Endothelial cell (in vitro differentiated cells): ENCODE measurements around the gene PDE1C. TPM values are rescaled to one million over a fixed set of nuclear protein-coding genes. Genes with fewer than 3 reads are reported as not detected.
"Not testable (repeated sequence)": the region's sequence is repeated elsewhere in the genome, so short reads cannot be mapped to it uniquely, and the experiment has no call there.

Experiments used
- DNase-seq: peaks from one replicate; pipeline ENCODE4 v3.0.0; 2021; ENCODE audit warnings: low spot score
- H3K27ac Mint-ChIP-seq: one replicate; pipeline ENCODE4 v1.8.0; 2021; ENCODE audit warnings: mixed read lengths, inconsistent platforms; ENCODE audit not compliant: unreplicated experiment
- H3K27me3 Mint-ChIP-seq: one replicate; pipeline ENCODE4 v1.8.0; 2021; ENCODE audit warnings: mild to moderate bottlenecking, moderate library complexity, mixed read lengths, inconsistent platforms; ENCODE audit not compliant: unreplicated experiment
- H3K36me3 Mint-ChIP-seq: one replicate; pipeline ENCODE4 v1.8.0; 2021; ENCODE audit warnings: mild to moderate bottlenecking, low read depth, mixed read lengths, inconsistent platforms; ENCODE audit not compliant: unreplicated experiment
- H3K4me1 Mint-ChIP-seq: one replicate; pipeline ENCODE4 v1.8.0; 2021; ENCODE audit warnings: mild to moderate bottlenecking, mixed read lengths, inconsistent platforms; ENCODE audit not compliant: unreplicated experiment
- H3K4me3 Mint-ChIP-seq: one replicate; pipeline ENCODE4 v1.8.0; 2021; ENCODE audit warnings: mild to moderate bottlenecking, mixed read lengths, inconsistent platforms; ENCODE audit not compliant: unreplicated experiment
- H3K9me3 Mint-ChIP-seq: one replicate; pipeline ENCODE4 v1.8.0; 2021; ENCODE audit warnings: mixed read lengths, inconsistent platforms; ENCODE audit not compliant: unreplicated experiment
- CTCF ChIP-seq: fragments of 200-600 bp; sonication (generic); IDR thresholded peaks from one replicate; pipeline ENCODE4 v1.5.0; 2021; ENCODE audit warnings: antibody characterized with exemption; ENCODE audit not compliant: unreplicated experiment
- total RNA-seq: library from RNA; stranded (reverse); fragmentation: NEBNext Ultra II Directional; extraction: Animal tissue kit (Norgen Biotek cat#: 25700); gene quantifications from one replicate; pipeline ENCODE4 v1.2.1, GENCODE V29; 2021; ENCODE audit not compliant: unreplicated experiment

The PDE1C gene
- total RNA-seq, 1 donor from 2014 or later, result 2.9 TPM

DNA sequence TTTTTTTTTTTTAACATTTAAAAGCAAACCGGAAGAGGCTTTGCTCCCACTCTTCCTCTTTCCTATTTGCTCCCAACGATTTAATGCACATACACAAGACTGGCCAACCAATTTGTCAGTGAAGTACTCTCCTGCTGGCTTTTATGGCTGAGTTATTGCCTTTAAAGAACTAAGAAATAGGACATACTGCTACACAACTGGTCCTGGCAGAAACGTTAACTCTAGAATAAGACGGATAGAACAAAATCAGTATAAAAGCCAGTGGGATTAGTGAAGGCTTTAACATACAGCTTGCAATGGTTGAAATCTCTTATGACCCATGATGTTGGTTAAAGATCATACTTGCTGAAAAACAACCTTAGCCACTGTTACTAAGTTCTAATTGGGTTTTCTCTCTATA lies 47.2 kb downstream of the PDE1C start:
- Mint-ChIP-seq H3K4me1 (no peaks in the 10 kb centered on the region), H3K27ac (no peak overlapping the region), H3K9me3 (no peaks in the 10 kb centered on the region), H3K27me3 (no peaks in the 10 kb centered on the region), H3K4me3 (no peak overlapping the region), H3K36me3 (peaks cover 6% of the 10 kb centered on the region)
- DNase-seq, result no peak
- TF ChIP-seq CTCF, result no peak

DNA sequence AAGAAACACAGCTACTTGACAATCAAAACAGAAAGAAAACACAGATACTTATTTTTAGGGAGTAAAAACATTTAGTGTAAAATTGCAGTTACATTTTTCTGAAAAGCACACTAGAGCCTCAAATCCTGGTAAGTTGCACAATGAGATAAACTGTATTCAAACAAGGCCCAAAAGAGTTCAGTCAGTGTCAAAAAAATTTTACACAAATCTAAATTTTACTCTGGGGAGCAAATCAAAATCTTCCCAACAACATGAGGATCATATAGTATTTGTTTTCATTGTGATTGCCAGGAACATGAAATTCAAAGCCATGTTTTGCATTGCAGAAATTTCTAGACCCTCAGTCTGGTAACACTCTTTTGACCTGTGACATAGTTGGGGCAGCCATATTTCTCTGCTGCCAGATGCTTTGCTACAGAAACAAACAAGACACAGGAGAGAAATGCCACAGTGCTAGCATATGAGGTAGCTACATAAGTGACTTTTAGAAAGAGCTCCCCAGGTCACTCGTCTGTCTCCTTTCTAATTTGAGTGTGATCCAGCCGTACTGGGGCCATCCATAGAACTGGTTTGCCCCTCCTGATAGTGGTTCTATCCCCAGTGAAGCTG lies 49.6 kb downstream of the PDE1C start:
- H3K9me3 Mint-ChIP-seq, result no peaks in the 10 kb centered on the region
- no peak for TF ChIP-seq CTCF
- no peaks in the 10 kb centered on the region for H3K4me1 Mint-ChIP-seq
- no peak overlapping the region for H3K27ac Mint-ChIP-seq
- H3K4me3 Mint-ChIP-seq, result no peak overlapping the region
- peaks cover 6% of the 10 kb centered on the region for H3K36me3 Mint-ChIP-seq
- H3K27me3 Mint-ChIP-seq, result no peaks in the 10 kb centered on the region
- no peak for DNase-seq

GRCh38 chr7:32018845-32019578 lies 51.2 kb downstream of the PDE1C start:
- TF ChIP-seq CTCF, result no peak
- peaks cover 8% of the 10 kb centered on the region for H3K9me3 Mint-ChIP-seq
- H3K4me1 Mint-ChIP-seq, result peaks cover 7% of the 10 kb centered on the region
- H3K36me3 Mint-ChIP-seq, result no peaks in the 10 kb centered on the region
- no peaks in the 10 kb centered on the region for H3K27me3 Mint-ChIP-seq
- no peak for DNase-seq
- H3K4me3 Mint-ChIP-seq, result no peak overlapping the region
- H3K27ac Mint-ChIP-seq, result no peak overlapping the region

DNA sequence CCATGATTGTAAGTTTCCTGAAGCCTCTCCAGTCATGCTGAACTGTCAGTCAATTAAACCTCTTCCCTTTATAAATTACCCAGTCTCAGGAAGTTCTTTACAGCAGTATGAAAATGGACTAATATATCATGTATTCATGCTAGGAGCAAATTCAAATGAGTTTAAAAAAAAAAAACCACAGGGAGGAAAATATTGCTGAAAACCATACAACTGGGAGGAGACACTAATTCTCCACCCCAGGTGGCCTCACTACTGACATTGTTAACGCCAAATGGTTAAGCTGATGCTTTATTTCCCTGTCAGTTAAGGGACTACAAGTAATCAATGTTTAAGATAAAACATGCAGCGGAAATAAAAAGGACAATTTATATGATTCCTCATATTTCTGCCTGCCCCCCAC lies 55.1 kb downstream of the PDE1C start:
- Mint-ChIP-seq H3K4me1 (peaks cover 7% of the 10 kb centered on the region), H3K36me3 (peaks cover 6% of the 10 kb centered on the region), H3K9me3 (peaks cover 12% of the 10 kb centered on the region), H3K27me3 (no peaks in the 10 kb centered on the region), H3K27ac (peak overlapping the region; percentile 38), H3K4me3 (no peak overlapping the region)
- TF ChIP-seq CTCF, result no peak
- no peak for DNase-seq

DNA sequence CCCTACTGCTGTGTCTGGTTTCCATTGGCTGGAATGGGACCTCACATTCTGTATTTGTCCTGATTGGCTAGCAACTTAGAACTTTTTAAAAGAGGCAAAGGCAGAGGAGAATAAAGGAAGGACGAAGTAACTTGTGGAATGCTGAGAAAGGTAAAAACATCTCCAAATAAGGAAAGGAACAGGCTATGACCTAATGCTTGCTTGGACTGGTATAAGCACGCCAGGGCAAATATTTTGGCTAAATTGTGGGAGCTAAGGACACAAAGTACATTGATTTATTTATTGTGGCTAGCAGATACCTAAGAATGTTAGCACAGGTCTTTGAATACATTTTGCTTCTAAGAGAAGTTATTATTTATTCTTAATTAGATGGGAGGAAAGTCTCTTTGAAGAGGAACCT lies 56.7 kb downstream of the PDE1C start:
- H3K9me3 Mint-ChIP-seq, result peaks cover 12% of the 10 kb centered on the region
- not testable (repeated sequence) for H3K36me3 Mint-ChIP-seq

More for the DNA sequence above, 56.7 kb downstream of the PDE1C start:
- not testable (repeated sequence) for H3K27me3 Mint-ChIP-seq, H3K4me3 Mint-ChIP-seq, H3K4me1 Mint-ChIP-seq, DNase-seq, H3K27ac Mint-ChIP-seq
